ENCODE data around the gene FNBP1.
"Not testable (repeated sequence)": the region's sequence is repeated elsewhere in the genome, so short reads cannot be mapped to it uniquely, and the experiment has no call there.

Gene FNBP1

GRCh38 chr9:129989362-129989708 lies 53.7 kb downstream of the FNBP1 start:
- DNase-seq, result no peak

GRCh38 chr9:129988607-129989361 lies 54.2 kb downstream of the FNBP1 start:
- DNase-seq, result no peak

- DNase-seq, result no peak
These were observed 55.0 kb downstream of the FNBP1 start for GRCh38 chr9:129987941-129988340.

GRCh38 chr9:129987047-129987446 lies 55.9 kb downstream of the FNBP1 start:
- DNase-seq, result no peak

- DNase-seq, result not testable (repeated sequence)
These were observed 58.4 kb downstream of the FNBP1 start for GRCh38 chr9:129984589-129984988.

GRCh38 chr9:129983891-129984290 lies 59.1 kb downstream of the FNBP1 start:
- no peak for DNase-seq

GRCh38 chr9:129981180-129981907 lies 61.6 kb downstream of the FNBP1 start:
- no peak for DNase-seq

- DNase-seq, result not testable (repeated sequence)
These were observed 62.8 kb downstream of the FNBP1 start for GRCh38 chr9:129980224-129980623.

- DNase-seq, result no peak
These were observed 63.8 kb downstream of the FNBP1 start for GRCh38 chr9:129979071-129979745.

- no peak for DNase-seq
These were observed 70.2 kb downstream of the FNBP1 start for GRCh38 chr9:129972816-129973215.

GRCh38 chr9:129968690-129969485 lies 74.1 kb downstream of the FNBP1 start:
- no peak for DNase-seq

- no peak for DNase-seq
These were observed 77.9 kb downstream of the FNBP1 start for GRCh38 chr9:129964901-129965734.

- DNase-seq, result no peak
These were observed 79.9 kb downstream of the FNBP1 start for GRCh38 chr9:129962889-129963703.

GRCh38 chr9:129962451-129962864 lies 80.5 kb downstream of the FNBP1 start:
- DNase-seq, result no peak

- no peak for DNase-seq
These were observed 84.2 kb downstream of the FNBP1 start for GRCh38 chr9:129958796-129959195.

- DNase-seq, result no peak
These were observed 88.0 kb downstream of the FNBP1 start for GRCh38 chr9:129954868-129955550.

GRCh38 chr9:129953736-129954135 lies 89.3 kb downstream of the FNBP1 start:
- DNase-seq, result no peak

- DNase-seq, result no peak
These were observed 90.7 kb downstream of the FNBP1 start for GRCh38 chr9:129952337-129952736.

GRCh38 chr9:129949821-129950220 lies 93.2 kb downstream of the FNBP1 start:
- no peak for DNase-seq

GRCh38 chr9:129948626-129949025 lies 94.4 kb downstream of the FNBP1 start:
- not testable (repeated sequence) for DNase-seq
